HG03095 (cell line): ENCODE results near the gene RBMS3.

Source experiments
- ATAC-seq: cut with Tn5 transposase; IDR thresholded peaks from one replicate; pipeline ENCODE4 v1.9.1; 2021; ENCODE audit warnings: moderate library complexity; ENCODE audit not compliant: unreplicated experiment

Gene RBMS3

GRCh38 chr3:29559741-29560465, 279.0 kb downstream of the RBMS3 start:
- ATAC-seq: no peak

DNA sequence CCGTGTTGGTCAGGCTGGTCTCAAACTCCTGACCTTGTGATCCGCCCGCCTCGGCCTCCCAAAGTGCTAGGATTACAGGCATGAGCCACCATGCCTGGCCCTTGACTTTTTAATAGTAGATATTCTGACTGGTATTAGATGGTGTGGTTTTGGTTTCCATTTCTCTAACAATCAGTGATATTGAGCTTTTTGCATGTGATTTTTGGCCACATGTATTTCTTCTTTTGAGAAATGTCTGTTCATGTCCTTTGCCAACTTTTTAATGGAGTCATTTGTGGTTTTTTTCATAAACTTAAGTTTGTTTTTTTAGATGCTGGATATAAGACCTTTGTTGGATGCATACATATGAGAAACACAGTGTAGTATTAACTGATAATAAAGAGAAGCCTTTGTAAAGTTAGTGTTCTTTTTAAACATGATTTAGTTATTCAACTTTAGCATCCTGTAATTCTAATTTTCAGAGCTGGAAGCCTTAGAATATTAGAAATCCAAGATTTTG, 280.8 kb downstream of the RBMS3 start:
- ATAC-seq: no peak

DNA sequence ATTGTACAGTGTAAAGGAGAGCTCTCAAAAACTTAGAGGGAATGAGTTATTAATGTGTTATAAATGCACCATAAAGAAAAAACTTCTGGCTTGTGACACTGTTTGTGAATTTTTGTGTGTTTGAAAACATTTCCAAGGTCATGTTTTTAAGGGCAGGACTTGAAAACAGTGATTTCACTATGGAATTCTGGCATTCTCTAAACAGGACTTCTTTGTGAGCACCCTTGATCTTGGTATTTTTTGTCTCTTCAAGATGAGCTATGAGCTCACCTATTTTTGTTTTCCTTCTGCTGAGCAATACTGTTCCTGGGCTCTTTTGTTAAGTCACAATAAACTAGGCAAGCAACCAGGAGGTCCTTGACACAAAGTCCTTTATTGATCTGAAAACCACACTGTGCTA, 284.4 kb downstream of the RBMS3 start:
- no peak for ATAC-seq

- ATAC-seq: no peak
Measured at GRCh38 chr3:29567501-29567900, 286.6 kb downstream of the RBMS3 start.

DNA sequence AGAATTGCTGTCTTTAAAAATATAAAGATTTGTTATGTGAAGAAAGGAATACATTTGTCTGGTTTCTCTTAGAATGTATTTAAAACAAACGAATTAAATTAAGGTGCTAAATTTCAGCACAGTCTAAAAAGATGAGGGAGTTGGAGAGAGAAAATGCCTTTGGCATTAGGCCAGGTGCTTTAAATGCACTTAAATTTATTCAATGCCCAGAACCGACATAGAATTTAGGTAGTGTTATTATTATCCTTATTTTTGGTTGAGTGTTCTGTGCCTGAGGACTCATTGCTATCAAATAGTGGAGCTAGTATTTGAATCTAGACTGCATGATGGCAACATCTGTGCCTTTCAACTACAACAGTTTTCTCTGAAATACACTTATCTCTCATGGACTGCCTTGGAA, 287.5 kb downstream of the RBMS3 start:
- ATAC-seq: no peak

DNA sequence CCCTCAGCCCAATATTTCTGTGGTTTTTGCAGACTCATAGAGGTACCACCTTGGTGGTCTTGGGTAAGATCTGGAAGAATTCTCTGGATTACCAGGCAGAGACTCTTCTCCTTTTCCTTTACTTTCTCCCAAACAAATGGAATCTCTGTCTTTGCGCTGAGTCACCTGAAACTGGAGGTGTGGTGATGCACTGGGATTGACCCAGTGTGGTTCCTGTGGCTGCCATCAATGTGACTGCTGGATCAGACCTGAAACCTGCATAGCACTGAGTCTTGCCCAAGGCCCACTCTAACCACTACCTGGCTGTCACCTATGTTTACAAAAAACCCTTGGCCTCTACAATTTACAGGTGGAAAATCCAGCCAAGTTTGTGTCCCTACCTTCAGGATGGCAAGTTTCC, 295.3 kb downstream of the RBMS3 start:
- ATAC-seq: no peak

- ATAC-seq: no peak
Measured at GRCh38 chr3:29576675-29577074, 295.8 kb downstream of the RBMS3 start.

DNA sequence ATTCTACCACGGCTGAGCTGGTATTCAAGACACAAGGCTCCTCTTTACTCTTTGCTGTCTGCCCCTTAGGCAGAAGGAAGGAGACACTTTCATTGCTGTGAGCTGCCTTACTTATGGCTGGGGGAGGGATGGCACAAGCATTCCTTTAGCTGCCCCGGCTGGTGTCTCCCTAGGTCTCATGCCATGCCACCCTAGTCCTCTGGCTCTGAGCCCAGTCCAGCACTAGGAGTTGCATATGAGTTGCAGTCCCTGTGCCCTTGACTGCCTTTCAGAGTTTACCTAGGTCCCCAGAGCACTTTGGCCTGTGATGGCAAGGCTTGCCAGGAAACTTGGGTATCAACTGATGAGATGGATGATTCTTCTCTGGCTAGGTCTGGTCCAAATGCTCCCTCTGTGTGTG, 296.4 kb downstream of the RBMS3 start:
- no peak for ATAC-seq

- no peak for ATAC-seq
Measured at GRCh38 chr3:29581311-29581710, 300.4 kb downstream of the RBMS3 start.

DNA sequence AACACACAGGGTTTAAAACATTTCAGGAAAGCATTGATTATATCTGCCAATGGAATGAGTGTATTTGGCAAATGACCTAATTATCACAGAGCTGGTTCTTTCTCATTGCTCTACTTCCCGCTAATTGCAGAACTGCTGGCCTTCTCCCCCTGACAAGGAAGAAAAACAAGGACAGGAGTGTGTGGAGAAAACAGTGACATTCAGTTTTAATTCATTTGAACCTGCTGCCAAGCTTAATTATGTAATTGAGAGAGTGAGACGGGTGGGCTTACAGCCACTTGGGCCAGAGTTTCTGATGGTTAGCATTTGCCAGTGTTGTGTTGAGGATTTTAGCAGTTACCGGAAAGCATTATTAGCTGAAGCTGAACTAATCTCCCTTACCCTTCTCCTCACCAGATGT, 301.4 kb downstream of the RBMS3 start:
- no peak for ATAC-seq

- ATAC-seq: no peak
Measured at GRCh38 chr3:29583861-29584260, 303.0 kb downstream of the RBMS3 start.

DNA sequence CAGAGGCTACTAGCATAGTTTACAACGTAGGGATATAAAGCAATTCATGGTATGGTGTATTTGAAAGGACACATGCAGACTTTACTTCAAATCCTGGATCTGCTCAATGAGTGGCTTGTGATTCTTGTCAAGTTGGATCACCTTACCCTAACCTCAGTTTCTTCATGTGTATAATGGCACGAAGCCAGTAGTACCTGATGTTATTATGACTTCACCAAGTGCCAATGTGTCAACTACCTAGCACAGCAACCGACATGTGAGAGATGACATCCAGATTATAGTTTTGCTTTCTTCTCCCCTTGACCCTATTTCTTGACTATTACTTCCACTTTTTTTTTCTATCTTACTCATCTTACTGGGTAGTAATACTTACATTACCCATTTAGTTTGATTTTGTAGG, 304.5 kb downstream of the RBMS3 start:
- no peak for ATAC-seq

DNA sequence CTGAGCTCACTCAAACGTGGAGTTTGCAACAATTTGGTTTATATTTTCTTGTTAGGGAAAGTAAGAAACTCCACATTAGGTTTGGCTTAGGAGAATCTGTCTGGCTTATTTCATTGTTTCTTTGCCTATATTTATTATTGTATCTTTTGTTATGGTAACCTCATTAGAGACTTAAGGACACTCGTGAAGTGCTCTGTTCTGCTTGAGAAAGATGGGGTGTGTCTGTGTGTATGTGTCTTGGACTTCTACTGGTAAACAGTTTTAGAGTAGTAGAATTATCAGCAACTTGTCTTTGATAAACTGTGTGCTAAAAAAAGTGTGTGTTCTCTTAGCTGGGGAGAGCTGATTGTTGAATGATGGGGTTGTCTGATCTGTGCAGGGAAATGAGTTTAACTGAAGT, 306.5 kb downstream of the RBMS3 start:
- ATAC-seq: no peak

DNA sequence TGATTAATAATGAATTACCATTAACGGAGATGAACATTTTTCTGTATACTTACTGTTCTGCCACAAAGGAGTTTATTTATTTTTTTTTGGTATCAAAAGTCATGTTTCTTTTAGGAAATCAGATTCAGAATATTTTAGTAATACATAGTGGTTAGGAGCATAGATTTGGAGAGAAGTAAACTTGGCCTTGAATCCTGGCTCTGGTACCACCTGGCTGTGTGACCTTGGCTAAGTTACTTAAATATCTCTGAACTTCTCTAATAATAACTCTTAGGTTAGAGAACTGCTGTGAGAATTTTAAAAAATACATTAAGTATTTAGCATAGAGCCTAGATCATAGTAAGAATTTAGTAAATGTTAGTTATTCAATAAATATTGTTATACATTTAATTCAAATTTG, 309.1 kb downstream of the RBMS3 start:
- no peak for ATAC-seq

DNA sequence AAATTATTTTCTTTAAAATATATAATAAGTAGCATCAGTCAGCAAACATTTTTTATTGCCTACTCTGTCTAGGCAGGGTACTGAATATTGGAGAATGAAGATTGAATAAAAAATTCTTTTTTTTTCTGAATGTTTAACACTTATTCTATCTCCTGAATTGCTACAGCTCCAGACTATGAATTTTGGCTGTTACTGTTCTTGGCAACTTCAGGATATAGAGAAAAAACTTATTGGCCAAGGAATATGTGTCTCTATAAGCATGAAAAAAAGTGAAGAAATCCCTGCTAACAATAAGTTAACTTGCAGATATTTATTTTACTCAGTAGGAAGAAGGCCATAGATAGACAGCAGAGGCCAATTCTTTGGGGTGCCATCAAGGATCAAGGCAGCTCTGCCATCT, 309.6 kb downstream of the RBMS3 start:
- no peak for ATAC-seq

GRCh38 chr3:29591579-29591978, 310.7 kb downstream of the RBMS3 start:
- ATAC-seq: no peak

DNA sequence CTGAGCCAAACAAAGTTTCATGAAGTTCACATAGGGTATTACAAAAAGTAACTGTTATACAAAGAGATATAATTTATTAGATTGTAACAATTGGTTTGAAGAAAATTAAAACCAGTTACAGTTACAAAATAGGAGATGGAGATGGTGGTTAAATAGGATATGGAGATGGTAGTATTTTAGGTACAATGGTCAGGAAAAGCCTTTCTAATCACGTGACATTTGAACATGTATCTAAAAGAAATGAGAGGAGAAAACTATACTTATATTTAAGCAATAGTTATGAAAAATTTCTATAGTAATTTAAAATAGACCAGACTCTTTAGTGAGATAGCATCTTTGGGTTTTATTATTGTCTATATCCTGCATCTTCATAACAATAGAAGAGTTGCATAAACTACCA, 312.9 kb downstream of the RBMS3 start:
- no peak for ATAC-seq

DNA sequence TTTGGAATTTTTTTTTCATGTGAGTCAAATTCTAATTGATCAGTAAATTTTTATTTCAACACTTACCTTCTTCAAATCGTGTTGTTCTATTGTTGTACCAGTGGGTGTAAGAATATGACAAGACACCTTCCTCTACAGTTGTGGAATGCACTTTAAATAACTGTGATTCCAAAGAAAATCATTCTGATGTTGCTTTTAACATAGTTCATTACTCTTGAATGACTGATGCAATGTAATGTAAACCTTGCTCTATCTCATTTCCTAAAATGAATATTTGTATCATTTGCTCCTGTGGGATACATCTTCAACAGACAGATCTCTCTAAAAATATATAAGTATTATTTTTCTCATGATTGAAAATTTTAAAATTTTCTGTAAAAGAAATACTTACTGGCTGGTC, 313.4 kb downstream of the RBMS3 start:
- no peak for ATAC-seq

- ATAC-seq: no peak
Measured at GRCh38 chr3:29597376-29598008, 316.6 kb downstream of the RBMS3 start.

- ATAC-seq: no peak
Measured at GRCh38 chr3:29601861-29602585, 321.2 kb downstream of the RBMS3 start.

DNA sequence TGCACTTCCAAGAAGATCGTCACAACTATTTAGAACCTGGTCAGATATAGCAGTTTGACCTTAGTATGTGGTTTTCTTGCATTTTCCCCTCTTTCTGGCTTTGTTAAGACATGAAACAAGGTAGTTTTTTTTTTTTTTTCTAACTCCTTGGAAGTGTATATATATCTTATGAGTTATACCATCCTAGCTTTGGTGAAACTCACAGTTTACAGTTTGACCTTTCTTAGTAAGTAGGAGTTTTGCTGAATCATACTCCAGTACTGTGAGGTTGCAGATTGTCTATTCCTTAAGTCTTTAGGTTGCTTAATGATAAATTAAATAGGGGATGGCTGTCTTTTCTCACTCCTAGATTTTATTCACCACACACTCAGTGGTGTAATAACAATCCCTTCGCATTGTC, 325.0 kb downstream of the RBMS3 start:
- no peak for ATAC-seq

DNA sequence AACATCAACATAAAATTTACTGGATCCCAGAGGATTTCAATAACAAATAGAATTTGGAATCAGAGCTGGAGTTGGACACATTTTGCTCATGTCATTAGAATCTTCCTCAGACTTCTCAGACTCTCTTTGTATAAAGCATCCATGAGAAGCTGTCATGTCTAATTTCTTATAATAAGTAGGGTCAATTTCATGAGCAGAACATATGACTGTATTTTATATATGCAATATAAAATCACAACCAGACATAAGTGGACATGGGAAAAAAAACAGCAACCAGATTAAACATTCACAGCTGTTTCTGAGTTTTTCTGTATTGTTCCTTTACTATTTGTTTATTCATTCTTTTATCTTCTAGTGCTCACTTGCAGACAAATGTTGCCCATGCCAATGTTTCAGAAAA, 325.5 kb downstream of the RBMS3 start:
- ATAC-seq: no peak
